NCI-H510A treated with DMSO at 0.1 percent for 48 hours (cell line): Measurements from ENCODE around the gene SPNS3.
A peak's percentile ranks its signal among the peaks of the same experiment; 100 is the strongest.

Source experiments
- DNase-seq: peaks from one replicate; lab custom pipeline; 2025; lab: John Stamatoyannopoulos, UW

The SPNS3 gene

DNA sequence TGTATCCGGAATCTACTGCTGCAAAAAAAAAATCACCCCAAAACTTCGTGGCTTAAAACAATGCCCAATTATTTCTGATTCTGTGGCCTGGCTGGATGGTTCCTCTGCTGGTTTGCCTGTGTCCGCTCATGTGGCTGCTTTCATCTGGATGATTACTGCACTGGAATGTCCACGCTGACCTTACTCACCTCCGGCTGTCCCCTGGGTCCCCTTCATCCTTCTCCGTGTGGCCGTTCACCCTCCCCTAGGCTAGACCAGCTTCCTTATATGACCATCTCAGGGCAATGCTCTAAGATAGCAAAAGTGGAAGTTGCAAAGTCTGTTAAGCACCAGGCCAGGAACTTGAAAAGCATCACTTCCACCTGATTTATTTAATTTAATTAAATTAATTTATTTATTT lies 33.5 kb downstream of the SPNS3 start:
- no peak for DNase-seq

DNA sequence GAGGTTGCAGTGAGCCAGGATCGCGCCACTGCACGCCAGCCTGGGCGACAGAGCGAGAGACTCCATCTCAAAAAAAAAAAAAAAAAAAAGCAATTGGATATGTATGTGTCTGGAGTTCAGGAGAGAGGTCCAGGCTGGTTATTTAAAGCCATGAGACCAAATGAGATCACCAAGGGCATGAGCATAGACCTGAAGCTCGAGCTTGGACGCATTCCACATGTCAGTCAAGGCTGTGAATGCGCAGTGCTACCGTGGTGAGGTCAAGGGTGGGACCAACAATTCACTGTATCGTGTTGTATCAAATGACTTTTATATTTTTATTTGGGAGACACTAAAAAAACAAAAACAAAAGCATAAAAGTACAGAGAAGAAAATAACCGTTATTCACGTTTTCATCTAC lies 35.8 kb downstream of the SPNS3 start:
- no peak for DNase-seq

DNA sequence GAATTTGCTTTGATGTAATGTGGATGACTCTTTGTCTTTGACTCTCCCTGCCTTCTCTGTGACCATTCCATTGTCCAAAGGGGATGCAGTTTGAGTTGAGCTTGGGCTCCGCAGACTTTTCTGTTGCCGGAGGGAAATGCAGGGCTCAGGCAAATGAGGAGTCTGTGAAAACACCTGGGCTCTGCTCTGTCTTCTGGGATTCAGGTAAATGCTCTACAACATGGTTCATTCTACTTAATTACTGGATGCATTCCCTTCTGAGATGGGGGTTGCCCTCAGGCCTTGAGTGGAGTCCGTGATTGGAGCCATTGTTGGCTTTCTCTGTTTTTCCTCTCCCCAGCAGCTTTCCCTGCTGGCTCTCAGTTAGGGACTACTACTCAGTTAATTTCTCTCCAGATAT lies 38.5 kb downstream of the SPNS3 start:
- no peak for DNase-seq

DNA sequence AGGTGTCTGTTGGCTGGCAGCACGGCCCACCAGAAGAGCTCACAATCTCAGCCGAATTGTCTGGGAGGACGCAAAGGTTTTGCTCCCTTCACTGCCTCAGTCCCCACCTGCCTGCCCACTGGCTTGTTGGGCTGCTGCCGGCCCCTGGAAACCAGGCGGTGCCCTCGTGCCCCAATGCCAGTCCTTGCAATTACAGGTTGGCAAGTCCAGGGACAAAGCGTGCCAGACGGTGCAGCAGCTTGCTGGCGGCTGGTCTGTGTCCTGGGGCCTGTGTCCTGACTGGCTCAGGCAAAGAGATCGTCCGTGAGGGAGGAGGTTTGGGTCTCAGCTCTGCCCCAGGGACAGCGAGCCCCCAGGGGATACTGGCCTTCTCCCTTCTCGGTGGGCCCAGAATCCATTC lies 40.4 kb downstream of the SPNS3 start:
- no peak for DNase-seq

DNA sequence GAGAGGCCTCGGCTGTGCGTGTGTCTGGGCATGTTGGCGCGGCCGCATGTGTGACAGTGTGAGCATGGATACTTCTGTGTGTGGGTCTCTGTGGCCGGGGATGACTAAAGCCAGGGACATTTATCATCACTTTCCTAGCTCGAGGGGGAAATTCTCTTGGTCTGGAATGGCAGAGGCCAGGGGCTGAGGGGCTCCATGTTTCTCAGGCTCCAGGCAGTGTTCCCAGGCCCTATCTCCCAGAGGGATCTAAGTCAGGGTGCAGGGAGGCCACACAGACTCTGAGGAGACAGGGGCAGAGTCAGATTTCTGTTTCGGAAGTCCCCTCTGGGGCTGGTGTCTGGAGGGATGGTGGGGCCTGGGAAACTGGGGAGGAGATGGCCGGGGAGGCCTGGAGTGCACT lies 41.3 kb downstream of the SPNS3 start:
- no peak for DNase-seq

DNA sequence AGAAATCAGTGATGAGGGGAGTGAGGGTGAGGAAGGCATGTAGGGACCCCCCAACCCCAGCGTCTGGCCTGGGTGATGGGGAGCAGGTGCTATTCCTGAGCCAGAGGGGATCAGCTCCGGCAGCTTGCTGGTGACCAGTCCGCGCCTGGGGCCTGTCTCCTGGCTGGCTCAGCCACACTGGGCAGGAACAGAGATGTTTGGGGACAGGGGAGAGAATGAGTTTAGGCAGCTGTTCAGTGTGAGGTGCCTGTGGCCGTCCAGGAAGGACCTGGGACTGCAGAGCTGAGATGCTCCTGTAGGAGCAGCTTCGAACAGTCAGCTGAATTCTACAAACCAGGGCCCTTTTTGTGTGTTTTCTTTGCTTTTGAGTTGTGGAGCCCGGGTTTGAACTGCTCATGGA lies 41.7 kb downstream of the SPNS3 start:
- DNase-seq = no peak

DNA sequence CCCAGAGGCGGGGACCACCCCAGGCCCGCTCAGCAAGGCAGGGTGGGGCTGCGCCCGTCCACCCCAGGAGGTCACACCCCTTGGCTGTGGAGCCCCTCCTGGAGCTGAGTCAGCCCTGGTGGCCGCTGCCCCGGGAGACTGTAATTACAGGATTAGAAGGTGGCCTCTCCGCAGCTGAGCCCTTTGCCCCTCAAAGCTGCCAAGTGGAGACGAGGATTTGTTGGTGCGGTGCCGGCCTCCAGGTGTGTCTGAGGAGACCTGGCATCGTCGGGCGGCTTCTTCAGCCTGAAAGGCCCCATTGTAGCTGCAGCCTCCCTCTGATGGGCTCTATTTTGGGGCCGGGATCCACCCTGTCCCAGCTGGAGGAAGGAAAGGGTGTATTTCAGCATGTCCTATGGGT lies 42.3 kb downstream of the SPNS3 start:
- DNase-seq = no peak

DNA sequence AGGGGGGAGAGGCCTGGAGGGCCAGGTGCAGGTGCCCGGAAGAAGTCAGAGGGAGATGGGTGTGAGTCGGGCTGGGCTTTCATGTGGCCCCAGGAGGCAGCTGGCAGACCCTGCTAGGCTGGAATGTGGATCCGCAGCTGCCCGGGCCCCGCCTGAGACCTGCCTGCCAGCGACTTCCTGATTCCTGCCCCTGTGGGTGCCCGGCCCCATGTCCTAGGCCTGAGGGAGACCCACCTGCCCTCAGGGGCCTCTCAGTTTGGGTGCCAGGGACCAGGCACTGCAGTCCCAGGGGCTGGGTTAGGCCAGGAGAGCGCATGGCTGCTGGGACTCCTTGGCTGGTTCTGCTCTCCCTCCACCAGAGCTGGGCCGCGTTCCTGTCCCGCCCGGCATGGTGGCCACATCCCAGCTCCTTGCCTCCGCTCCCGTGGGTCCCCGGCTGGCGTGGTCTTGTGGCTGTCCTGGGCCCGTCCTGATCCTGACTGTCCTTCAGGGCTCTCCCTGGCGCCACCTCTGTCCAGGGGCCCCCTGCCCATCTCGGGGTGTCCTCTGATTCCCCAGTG lies 42.9 kb downstream of the SPNS3 start:
- peak; percentile 57 for DNase-seq

DNA sequence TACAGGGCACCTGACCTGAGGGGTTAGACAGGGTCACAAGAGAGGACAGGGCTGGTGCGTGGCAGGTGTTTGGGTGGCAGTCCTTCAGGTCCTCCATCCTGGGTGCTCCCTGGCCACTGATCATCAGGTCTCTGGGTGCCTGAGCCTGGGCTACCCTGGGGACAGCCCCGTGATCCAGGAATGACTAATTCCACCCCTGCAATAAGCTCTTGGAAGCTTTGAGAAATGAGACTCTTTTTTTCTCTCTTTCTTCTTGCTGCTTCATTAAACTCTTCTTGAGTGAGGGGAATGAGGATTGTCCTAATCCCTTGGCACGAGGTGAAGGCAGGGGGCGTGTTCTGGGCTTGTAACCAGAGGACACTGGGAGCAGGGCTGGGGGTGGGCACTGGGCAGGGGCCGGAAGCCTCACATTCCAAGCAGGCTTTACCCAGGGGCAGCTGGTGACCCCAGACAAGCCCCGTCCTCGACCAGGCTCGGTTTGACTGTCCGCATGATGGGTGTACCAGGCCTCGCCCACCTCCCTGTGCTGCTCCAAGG lies 43.6 kb downstream of the SPNS3 start:
- DNase-seq = no peak

DNA sequence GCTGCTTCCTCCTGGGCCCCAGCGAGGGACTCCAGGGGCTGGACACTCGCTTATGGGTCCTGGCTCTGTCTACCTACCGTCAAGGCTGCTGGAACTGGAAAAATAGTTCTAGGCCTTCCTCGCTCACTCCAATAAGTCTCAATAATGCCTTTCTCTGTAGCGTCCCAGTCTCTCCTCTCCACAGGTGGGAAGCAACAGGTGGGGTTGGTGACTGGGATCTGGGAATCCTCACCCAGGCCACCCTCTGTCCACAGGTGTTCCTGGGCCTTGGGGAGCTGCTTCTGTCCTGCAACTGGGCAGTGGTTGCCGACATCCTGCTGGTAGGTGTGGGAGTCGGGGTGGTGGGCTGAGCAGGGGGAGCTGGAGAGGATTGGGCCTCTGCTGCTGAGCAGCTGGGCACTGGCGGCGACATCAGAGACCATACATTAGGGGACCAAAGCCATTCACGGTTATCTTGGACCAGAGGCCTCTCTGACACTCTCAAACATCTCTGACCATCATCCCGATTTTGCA lies 44.6 kb downstream of the SPNS3 start:
- DNase-seq = no peak

DNA sequence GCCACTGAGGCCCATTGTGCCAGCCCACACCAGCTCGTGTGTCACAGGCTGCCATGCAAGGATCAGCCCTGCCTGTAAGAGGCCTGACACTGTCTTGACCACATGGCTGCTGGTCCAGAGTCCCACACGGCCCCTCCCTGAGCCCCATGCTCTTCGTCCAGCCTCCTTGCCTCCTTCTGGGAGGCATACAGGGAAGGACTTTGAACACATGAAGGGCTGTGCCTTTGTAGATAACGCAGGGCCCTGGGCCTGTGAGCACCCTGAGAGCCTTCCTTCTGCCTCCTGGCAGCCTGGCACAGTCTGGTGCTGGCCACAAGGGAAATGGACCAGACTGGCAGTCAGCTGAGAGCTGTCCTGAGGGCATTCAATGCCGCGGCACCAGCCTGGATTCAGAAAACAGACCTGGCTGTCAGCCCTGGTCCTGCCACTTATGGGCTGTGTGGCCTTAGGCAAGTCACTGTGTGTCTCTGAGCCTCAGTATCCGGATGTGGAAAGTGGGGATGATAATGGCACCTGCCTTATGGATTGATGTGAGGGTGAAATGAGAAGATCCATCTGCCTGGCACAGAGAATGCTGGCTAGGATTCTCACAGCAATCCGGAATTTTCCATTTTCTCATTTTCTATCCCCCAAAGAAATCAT lies 45.7 kb downstream of the SPNS3 start:
- no peak for DNase-seq

DNA sequence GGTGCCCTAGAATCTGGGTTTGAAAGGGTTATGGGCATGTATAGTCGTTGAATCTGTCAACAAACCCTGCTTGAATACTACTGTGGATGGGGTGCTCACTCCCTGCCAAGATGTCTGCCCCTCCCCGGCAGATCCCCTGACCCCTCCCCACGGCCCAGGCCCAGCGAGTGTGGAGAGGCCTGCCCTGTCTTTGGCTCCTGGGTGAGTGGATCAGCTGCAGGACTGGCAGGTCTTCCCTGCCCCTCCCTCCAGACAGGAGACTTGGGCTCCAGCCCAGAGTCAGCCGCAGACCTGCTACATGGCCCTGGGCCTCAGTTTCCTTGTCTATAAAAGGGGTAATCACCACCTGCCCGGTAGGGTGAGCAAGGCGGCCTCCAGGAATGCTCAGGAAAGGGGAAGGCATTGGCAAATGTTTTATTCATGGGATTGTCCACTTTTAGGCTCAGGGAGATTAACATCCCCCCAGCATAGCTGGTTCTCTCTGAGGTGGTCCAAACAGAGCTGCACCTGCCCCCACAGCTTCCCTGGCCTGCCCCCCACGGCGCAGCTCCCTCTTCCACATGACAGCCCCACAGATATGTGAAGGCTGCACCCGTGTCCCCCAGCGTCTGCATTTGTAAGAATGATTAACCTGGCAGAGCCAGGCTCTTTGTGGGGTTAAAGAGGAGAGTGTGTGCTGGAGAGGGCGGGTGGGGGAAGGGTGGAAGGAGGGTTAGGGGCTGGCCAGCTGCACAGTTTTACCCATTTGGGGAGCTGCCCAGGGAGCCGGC lies 46.4 kb downstream of the SPNS3 start:
- DNase-seq = no peak

DNA sequence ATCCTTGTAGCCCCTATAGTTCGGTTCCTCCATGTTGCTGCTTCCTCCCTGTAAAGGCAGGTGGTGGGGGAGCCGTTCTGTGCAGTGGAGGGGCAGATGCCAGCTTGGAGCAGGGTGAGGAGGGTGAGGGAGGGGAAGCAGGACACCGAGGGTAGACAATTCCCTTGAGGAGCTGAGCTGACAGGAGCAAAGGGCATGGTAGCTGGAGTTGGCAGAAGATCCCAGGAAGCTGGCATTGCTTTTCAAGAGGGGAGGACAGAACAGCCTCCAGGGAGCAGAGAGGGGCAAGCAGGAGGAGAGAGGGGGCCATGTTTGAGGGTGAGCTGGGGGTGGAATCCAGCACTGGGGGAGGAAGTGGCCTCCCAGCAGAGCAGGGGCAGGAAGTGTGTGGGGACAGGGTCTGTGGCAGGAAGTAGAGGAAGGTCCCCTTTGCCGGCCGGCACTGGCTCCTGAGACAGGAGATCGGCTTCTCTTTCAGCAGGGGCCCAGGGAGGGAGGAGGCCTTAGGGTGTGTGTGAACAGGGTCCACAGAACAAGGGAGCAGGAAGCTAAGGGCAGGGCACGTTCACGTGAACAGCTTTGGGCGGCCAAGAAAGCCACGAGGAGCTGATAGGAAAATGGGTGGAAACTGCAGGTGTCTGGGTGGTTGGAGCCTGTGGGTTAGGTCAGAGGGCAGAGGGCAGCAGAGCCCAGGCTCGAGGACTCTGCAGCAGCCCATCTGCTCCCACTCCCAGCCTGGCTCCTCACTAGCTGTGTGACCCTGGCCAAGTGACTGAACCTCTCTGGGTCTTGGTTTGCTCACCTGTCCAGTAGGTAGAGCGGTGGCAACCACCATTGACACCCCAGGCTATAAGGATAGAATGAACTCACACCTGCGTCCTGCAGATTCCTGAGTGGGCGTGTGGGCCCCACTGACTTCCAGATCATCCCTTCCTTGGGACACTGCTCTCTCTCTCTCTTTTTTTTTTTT lies 47.5 kb downstream of the SPNS3 start:
- DNase-seq = no peak

DNA sequence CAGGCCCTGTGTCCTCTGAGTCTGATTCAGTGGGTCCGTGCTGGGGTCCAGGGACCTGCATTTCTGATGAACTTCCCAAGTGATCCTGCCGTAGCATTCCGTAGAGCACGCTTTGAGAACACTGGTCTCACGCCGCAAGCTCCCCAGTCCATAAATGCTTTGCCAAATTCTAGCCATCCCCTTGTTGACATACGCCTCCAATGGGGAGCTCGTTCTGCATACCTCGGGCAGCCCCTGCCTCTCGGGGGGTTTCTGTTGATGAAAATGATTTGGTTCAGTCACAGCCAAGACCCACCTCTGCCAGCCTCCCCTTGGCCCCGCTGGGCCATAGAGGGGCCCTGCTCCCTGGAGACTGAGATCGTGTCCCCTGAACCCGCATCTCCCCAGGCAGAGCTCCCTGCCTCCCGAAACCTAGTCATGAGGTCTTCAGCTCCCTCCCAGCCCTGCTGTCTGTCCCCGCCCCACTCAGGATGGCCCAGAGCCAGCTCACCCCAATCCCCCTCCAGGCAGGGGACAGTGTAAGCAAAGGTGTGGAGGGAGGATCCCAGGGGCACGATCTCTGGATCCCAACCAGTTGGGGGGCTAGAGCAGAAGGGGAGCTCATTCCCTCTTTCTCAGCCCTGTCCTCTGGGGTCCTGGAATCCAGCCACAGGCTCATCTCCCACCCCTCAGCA lies 48.7 kb downstream of the SPNS3 start:
- no peak for DNase-seq

DNA sequence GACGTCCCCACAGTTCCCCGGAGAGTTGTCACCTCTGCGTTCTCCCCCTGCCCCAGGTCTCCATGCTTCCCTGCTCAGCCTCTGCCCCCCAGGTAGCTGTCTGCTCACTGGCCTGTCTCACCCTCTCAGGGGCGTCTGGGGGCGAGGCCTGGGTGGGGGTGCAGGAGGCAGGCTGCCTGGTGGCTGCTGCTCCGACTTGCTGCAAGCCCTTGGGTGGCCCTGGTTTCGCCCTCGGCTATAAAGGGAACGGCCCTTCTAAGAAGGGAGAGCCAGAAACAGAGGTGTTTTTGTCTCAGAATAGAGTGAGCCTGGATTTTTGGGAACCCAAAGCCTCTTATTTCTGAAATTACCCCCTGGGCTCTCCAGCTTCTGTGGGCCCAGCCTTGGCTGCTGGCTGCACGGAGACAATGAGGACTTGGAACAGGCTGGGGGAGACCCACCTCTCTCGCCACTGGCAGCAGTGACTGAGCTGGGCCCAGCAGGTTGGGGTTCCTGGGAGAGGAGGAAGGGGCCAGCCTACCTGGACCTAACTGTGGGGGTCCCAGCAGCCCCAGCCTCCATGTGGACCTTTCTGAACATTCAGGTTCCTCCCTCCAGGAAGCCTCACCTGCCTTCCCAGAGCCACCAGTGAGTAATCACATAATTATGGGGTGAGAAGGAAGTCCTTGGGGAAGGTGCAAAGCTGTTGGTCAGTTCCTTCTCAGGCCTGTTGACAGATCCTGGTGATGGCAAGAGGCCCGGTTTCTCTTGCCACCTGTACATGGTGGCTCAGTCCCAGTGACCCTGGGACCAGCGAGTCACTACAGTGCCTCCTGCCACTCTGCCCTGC lies 49.5 kb downstream of the SPNS3 start:
- DNase-seq = no peak

DNA sequence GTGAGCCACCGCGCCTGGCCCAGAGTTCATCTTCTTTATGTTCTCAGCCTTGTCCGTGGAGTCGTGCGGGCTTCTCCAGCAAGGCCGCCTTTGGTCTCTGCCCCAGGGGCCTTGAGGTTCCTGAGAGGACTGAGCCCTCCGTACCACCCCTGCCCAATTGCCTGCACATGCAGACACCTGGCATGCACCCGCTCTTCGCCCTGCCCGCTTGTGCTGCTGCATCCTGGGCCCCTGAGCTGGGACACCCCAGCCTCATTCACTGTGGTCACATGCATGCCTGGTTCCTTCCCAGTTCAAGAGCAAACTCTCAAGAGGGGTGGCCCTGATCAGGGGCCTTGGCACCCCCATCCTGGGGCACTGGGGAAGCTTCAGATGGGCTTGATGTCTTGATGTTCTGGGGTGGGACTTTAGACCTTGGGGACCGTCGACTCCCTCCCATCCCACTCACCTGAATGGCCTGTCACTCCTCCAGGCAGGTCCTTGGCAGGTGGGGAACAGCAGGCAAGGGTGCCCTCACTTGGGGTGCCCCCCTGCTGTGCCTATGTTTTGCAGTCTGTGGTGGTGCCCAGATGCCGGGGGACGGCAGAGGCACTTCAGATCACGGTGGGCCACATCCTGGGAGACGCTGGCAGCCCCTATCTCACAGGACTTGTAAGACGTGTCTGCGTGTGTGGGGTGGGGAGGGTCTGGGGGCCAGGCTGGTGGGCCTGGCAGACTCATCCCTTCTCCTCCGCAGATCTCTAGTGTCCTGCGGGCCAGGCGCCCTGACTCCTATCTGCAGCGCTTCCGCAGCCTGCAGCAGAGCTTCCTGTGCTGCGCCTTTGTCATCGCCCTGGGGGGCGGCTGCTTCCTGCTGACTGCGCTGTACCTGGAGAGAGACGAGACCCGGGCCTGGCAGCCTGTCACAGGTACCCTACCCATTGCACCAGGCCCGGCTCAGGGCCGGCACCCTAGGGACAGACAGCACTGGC lies 52.2 kb downstream of the SPNS3 start:
- no peak for DNase-seq

DNA sequence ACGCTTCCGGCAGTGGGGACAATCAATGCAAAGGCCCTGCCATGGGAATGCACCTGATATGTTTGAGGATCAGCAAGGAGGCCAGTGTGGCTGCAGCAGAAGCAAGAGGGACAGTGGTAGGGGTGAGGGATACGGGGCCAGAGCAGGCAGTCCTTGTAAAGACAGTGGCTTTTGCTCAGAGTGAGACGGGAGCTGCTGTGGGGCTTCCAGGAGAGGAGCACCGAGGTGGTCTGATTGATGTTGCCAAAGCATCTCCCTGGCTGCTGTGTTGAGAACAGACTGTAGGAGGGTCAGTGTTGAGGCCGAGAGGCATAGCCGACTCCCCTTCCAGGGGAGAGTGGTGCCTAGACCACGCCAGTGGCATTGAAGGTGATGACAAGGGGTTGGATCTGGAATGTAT lies 53.6 kb downstream of the SPNS3 start:
- DNase-seq = no peak

DNA sequence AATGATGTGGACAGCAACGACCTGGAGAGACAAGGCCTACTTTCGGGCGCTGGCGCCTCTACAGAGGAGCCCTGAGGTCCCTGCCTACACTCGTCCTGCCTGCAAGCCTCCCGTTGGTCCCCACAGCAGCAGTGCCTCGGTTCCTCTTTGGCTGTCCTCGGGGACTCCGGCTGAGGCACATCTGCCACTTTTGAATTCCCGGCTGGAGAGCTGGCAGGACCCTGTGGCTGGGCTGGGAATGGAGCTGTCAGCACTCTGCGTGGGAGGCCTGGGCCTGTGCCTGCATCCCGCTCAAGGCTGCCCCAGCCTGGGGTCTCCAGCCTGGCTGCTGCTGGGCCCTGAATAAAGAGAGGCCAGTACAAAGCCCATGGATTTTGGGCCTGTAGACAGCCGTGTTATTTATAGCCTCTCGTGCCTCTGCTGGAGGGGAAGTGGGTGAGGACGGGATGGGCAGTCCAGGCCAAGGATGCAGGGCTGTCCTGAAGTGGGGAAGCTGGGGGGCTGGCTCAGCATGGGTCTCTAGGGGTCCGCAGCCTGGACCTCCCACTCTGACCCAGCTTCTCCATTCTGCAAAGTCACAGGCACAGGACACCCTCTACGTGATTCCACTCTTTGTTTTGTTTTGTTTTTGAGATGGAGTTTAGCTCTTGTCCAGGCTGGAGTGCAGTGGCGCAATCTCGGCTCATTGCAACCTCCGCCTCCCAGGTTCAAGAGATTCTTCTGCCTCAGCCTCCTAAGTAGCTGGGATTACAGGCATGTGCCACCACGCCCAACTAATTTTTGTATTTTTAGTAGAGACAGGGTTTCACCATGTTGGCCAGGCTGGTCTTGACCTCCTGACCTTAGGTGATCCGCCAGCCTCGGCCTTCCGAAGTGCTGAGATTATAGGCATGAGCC lies 54.3 kb downstream of the SPNS3 start:
- no peak for DNase-seq
